ENCODE data around the gene WRAP53. TPM values are rescaled to one million over a fixed set of nuclear protein-coding genes. Genes with fewer than 3 reads are reported as not detected.

WRAP53 gene
- total RNA-seq, 1 donor from 2014 or later, result 4.7 TPM

DNA sequence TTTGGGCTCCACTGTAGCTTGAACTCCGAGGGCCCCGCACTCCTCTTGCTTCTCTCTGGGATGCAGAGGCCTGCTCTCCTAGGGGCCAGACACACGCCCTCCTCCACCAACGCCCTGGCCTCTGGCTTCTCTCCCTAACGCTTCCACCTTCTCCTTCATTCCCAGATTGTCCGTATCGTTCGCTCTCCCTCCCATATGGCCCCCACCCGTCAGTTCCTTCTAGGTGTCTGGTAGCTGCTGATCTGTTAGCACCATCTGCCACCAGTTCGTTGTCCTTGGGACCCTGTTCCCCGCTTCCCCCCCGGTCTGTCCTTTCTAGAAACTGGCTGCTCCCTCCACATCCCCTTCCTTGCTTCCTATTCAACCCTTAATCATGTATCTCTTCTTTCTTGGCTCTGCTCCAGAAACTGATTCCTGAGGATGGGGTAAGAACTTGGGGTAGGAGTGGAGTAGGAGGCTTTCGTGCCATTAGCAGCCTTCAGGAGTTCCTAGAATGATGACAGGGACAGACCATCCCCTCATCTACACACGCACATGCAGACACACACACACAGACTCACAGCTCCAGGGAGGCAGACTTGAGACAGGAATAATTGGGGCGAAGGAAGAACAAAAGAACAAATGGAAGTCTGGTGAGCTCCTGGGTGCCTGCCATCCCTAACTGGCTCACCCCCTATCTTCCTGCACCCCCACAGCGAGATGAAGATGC lies 33.3 kb upstream of the WRAP53 start:
- TF ChIP-seq, protein P1, sequence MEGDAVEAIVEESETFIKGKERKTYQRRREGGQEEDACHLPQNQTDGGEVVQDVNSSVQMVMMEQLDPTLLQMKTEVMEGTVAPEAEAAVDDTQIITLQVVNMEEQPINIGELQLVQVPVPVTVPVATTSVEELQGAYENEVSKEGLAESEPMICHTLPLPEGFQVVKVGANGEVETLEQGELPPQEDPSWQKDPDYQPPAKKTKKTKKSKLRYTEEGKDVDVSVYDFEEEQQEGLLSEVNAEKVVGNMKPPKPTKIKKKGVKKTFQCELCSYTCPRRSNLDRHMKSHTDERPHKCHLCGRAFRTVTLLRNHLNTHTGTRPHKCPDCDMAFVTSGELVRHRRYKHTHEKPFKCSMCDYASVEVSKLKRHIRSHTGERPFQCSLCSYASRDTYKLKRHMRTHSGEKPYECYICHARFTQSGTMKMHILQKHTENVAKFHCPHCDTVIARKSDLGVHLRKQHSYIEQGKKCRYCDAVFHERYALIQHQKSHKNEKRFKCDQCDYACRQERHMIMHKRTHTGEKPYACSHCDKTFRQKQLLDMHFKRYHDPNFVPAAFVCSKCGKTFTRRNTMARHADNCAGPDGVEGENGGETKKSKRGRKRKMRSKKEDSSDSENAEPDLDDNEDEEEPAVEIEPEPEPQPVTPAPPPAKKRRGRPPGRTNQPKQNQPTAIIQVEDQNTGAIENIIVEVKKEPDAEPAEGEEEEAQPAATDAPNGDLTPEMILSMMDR (IDR thresholded peaks at IDR 0.05; ENCODE audit: borderline replicate concordance), result no peak
- intact Hi-C loops (cut with micrococcal nuclease), result no loop called here

DNA sequence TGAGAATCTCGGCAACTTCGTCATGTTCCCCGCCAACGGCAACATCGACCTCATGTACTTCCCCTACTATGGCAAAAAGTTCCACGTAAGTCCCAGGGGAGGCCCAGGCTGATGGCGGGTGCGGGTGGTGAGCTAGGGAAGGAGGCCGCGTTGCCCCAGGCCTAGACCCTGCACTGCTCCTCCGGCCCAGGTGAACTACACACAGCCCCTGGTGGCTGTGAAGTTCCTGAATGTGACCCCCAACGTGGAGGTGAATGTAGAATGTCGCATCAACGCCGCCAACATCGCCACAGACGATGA lies 32.8 kb upstream of the WRAP53 start:
- TF ChIP-seq, protein P1 (IDR thresholded peaks at IDR 0.05; ENCODE audit: borderline replicate concordance), result no peak
- Histone ChIP-seq H3K4me3 (no peak overlapping the region), H3K9me3 (replicated peaks) (no peaks in the 10 kb centered on the region)

More for the DNA sequence above, 33.3 kb upstream of the WRAP53 start:
- Histone ChIP-seq H3K4me1 (peaks cover 33% of the 10 kb centered on the region), H3K9me3 (replicated peaks) (no peaks in the 10 kb centered on the region), H3K27me3 (ENCODE audit: low read depth) (peaks cover 28% of the 10 kb centered on the region), H3K36me3 (no peaks in the 10 kb centered on the region), H3K27ac (replicated peaks) (peak overlapping the region; percentile 36), H3K4me3 (no peak overlapping the region)
- no peak for DNase-seq

DNA sequence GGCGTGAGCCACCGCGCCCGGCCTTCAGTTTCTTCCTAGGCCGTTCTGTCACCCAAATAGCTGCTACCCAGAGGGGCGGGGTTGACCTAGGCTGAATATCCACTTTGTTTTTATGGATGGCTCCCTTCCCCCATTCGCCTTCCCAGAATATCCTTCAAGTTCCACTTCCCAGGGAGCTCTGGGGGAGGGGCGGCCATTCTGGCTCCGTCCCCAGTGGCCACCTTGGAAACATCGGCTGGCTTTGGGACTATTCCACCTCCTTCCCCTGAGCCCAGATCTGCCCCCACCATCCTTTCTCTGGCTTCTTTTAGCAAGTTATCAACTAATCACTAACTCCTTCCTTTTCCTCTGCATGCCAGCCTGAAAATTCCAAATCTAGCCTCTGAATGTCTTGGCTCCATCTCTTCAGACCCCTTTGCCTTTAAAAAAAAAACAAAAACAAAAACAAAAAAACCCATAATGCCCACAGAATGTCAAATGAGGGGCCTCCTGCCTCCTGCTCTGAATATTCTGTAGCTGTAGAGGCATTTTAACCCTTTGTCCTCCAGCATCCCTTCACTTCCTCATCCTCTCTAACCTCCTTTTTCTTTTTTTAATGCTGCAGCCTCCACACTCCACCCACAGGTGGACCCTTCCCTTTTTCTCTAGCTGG lies 31.2 kb upstream of the WRAP53 start:
- peaks cover 15% of the 10 kb centered on the region for H3K4me1 ChIP-seq
- H3K4me3 ChIP-seq, result no peak overlapping the region
- peak; percentile 73 for DNase-seq
- no peaks in the 10 kb centered on the region for H3K36me3 ChIP-seq
- intact Hi-C loops (cut with micrococcal nuclease), result no loop called here
- peak overlapping the region; percentile 55 for H3K27ac ChIP-seq (replicated peaks)
- H3K9me3 ChIP-seq (replicated peaks), result no peaks in the 10 kb centered on the region
- peaks cover 7% of the 10 kb centered on the region for H3K27me3 ChIP-seq (ENCODE audit: low read depth)
- TF ChIP-seq, protein P1 (IDR thresholded peaks at IDR 0.05; ENCODE audit: borderline replicate concordance), result no peak

More for the DNA sequence above, 32.8 kb upstream of the WRAP53 start:
- peak overlapping the region; percentile 36 for H3K27ac ChIP-seq (replicated peaks)
- intact Hi-C loops (cut with micrococcal nuclease), result no loop called here
- H3K27me3 ChIP-seq (ENCODE audit: low read depth), result peaks cover 23% of the 10 kb centered on the region
- H3K4me1 ChIP-seq, result peaks cover 28% of the 10 kb centered on the region
- no peaks in the 10 kb centered on the region for H3K36me3 ChIP-seq
- no peak for DNase-seq

DNA sequence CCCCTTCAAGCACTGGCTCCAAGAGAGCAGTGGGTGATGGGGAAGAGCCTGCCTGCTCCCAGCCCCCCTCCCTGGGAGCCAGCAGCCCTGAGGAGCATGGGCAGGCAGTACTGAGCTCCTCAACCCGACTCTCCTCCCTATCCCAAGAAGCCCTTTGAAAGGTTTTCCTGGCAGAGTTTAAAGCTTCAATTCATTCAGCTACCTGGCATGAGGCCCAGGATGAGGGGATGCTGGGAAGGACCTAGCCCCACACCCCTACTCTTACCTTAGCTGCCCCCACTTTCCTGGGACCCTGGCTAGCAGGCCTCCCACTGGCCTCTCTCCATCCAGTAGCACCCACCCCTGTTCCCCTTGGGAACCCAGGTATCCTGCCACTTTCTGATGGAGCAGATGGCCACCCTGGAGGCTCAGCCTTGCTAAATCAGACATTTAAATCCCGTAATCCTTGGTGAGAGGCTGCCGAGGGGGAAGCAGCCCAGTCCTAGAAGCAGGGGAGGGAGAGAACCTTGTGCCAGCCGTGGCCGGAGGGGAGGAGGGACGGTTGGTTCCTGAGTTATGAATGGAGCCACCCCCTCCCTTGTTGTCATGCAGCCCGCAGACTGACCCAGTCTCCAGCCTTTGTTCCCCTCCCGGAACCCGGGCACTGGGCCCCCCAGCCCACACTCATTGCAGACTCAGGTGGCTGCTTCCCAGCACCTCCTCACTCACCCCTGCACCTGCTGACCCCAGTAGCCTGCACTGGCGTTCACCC lies 20.4 kb upstream of the WRAP53 start:
- H3K36me3 ChIP-seq, result peaks cover 68% of the 10 kb centered on the region
- no peaks in the 10 kb centered on the region for H3K9me3 ChIP-seq (replicated peaks)
- no peak overlapping the region for H3K27ac ChIP-seq (replicated peaks)
- no peak overlapping the region for H3K4me3 ChIP-seq
- H3K27me3 ChIP-seq (ENCODE audit: low read depth), result no peaks in the 10 kb centered on the region
- no peaks in the 10 kb centered on the region for H3K4me1 ChIP-seq
- TF ChIP-seq, protein P1 (IDR thresholded peaks at IDR 0.05; ENCODE audit: borderline replicate concordance), result no peak
- intact Hi-C loops (cut with micrococcal nuclease), result no loop called here
- no peak for DNase-seq

DNA sequence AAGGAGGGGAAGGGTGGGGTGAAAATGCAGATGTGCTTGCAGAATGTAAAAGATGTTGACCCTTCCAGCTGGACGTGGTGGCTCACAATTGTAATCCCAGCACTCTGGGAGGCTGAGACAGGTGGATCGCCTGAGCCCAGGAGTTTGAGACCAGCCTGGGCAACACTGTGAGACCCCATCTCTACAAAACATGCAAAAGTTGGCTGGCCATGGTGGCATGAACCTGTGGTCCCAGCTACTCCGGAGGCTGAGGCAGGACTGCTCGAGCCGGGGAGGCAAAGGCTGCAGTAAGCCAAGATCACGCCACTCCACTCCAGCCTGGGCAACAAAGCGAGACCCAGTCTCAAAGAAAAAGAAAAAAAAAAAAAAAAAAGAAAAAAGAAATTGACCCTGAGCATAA lies 19.8 kb upstream of the WRAP53 start:
- DNase-seq, result no peak
- intact Hi-C loops (cut with micrococcal nuclease), result no loop called here
- H3K36me3 ChIP-seq, result peaks cover 74% of the 10 kb centered on the region

More for the DNA sequence above, 19.8 kb upstream of the WRAP53 start:
- Histone ChIP-seq H3K4me3 (no peak overlapping the region), H3K27me3 (ENCODE audit: low read depth) (no peaks in the 10 kb centered on the region), H3K4me1 (no peaks in the 10 kb centered on the region), H3K27ac (replicated peaks) (no peak overlapping the region), H3K9me3 (replicated peaks) (peaks cover 4% of the 10 kb centered on the region)
- TF ChIP-seq, protein P1 (IDR thresholded peaks at IDR 0.05; ENCODE audit: borderline replicate concordance), result no peak

Measured in left ventricle myocardium inferior (tissue), 1 donor.